NOMO-1 treated with dmso at 0.1 percent for 144 hours (cell line): ENCODE data around the gene ATP6V0C.
"Not testable (repeated sequence)": the region's sequence is repeated elsewhere in the genome, so short reads cannot be mapped to it uniquely, and the experiment has no call there.

Experiments used
- DNase-seq: peaks from one replicate; lab custom pipeline; 2025; ENCODE audit not compliant: unreplicated experiment; lab: John Stamatoyannopoulos, UW

The ATP6V0C gene

GRCh38 chr16:2540912-2541311 is 27.2 kb downstream of the ATP6V0C start:
- peak; percentile 32 for DNase-seq

- DNase-seq, result not testable (repeated sequence)
Measured at GRCh38 chr16:2541409-2541808, 27.7 kb downstream of the ATP6V0C start.

GRCh38 chr16:2543771-2544170 is 30.0 kb downstream of the ATP6V0C start:
- DNase-seq, result not testable (repeated sequence)

GRCh38 chr16:2550283-2550878 is 36.6 kb downstream of the ATP6V0C start:
- not testable (repeated sequence) for DNase-seq

GRCh38 chr16:2551420-2551889 is 37.7 kb downstream of the ATP6V0C start:
- not testable (repeated sequence) for DNase-seq

- DNase-seq, result not testable (repeated sequence)
Measured at GRCh38 chr16:2554709-2555425, 41.1 kb downstream of the ATP6V0C start.

GRCh38 chr16:2557150-2557549 is 43.4 kb downstream of the ATP6V0C start:
- not testable (repeated sequence) for DNase-seq

- not testable (repeated sequence) for DNase-seq
Measured at GRCh38 chr16:2560131-2560797, 46.5 kb downstream of the ATP6V0C start.

GRCh38 chr16:2560798-2561133 is 47.0 kb downstream of the ATP6V0C start:
- DNase-seq, result not testable (repeated sequence)

- not testable (repeated sequence) for DNase-seq
Measured at GRCh38 chr16:2567506-2567905, 53.8 kb downstream of the ATP6V0C start.

GRCh38 chr16:2568573-2568972 is 54.8 kb downstream of the ATP6V0C start:
- DNase-seq, result not testable (repeated sequence)
